HepG2 (cell line): ENCODE results near the gene USP36. TPM values are rescaled to one million over a fixed set of nuclear protein-coding genes. Genes with fewer than 3 reads are reported as not detected.

Source experiments
- ADNP ChIP-seq: sonication (generic); formaldehyde crosslinking; IDR thresholded peaks from 2 replicates; pipeline ENCODE4 v1.4.0; 2020; ENCODE audit warnings: missing genetic modification reagents
- BRD4 ChIP-seq: sonication (generic); formaldehyde crosslinking; IDR thresholded peaks from 2 replicates; pipeline ENCODE4 v1.4.0; 2020; ENCODE audit warnings: missing genetic modification reagents
- CBFB ChIP-seq: sonication (generic); formaldehyde crosslinking; IDR thresholded peaks from 2 replicates; pipeline ENCODE4 v1.4.0; 2020; ENCODE audit warnings: missing genetic modification reagents
- CEBPB ChIP-seq: IDR thresholded peaks from 2 replicates; pipeline ENCODE4 v1.6.1; 2011; ENCODE audit warnings: low read depth, low read length, improper control_type of control experiment, borderline replicate concordance
- ERF ChIP-seq: IDR thresholded peaks from 2 replicates; pipeline ENCODE4 v1.6.1; 2018; ENCODE audit warnings: missing biosample characterization, missing genetic modification reagents
- IKZF1 ChIP-seq: fragments of 450-650 bp; IDR thresholded peaks from 2 replicates; pipeline ENCODE4 v1.7.1; 2016
- JUNB ChIP-seq: sonication (generic); formaldehyde crosslinking; IDR thresholded peaks from 2 replicates; pipeline ENCODE4 v1.8.0; 2022; ENCODE audit warnings: missing genetic modification reagents, mild to moderate bottlenecking, borderline replicate concordance
- KAT2B ChIP-seq: fragments of 150-350 bp; IDR thresholded peaks from 2 replicates; pipeline ENCODE4 v1.6.1; 2014; ENCODE audit warnings: low read depth, low read length, borderline replicate concordance
- MEF2D ChIP-seq: sonication (generic); formaldehyde crosslinking; IDR thresholded peaks from 2 replicates; pipeline ENCODE4 v1.5.1; 2020; ENCODE audit warnings: mild to moderate bottlenecking, missing genetic modification reagents
- NFE2L2 ChIP-seq: fragments of 150-350 bp; IDR thresholded peaks from 2 replicates; pipeline ENCODE4 v1.6.1; 2014; ENCODE audit warnings: low read length
- POLR2A ChIP-seq, 2 experiments: IDR thresholded peaks; 2 replicates each; pipeline ENCODE4 v1.6.1; 2011; ENCODE audit warnings: low read depth in 2 of 2, low read length in 2 of 2, mild to moderate bottlenecking in 1 of 2, moderate library complexity in 1 of 2; ENCODE audit not compliant: insufficient read depth in 1 of 2
- SIX4 ChIP-seq: sonication (generic); formaldehyde crosslinking; IDR thresholded peaks from 2 replicates; pipeline ENCODE4 v1.4.0; 2020; ENCODE audit warnings: missing genetic modification reagents
- SP140L ChIP-seq: sonication (generic); formaldehyde crosslinking; IDR thresholded peaks from 2 replicates; pipeline ENCODE4 v1.4.0; 2020; ENCODE audit warnings: missing genetic modification reagents, borderline replicate concordance
- SRSF1 ChIP-seq: fragments of 200-400 bp; formaldehyde crosslinking; optimal IDR thresholded peaks from 2 replicates; pipeline ENCODE3; 2017; ENCODE audit warnings: mild to moderate bottlenecking, low read depth, low read length, moderate library complexity
- STAG1 ChIP-seq: sonication (generic); formaldehyde crosslinking; IDR thresholded peaks from 2 replicates; pipeline ENCODE4 v1.4.0; 2020; ENCODE audit warnings: missing genetic modification reagents
- ZNF160 ChIP-seq: sonication (generic); formaldehyde crosslinking; IDR thresholded peaks from 2 replicates; pipeline ENCODE4 v1.8.0; 2022; ENCODE audit warnings: mild to moderate bottlenecking, inconsistent platforms, missing genetic modification reagents
- ZNF558 ChIP-seq: sonication (generic); formaldehyde crosslinking; IDR thresholded peaks from 2 replicates; pipeline ENCODE4 v1.9.0; 2022; ENCODE audit warnings: mild to moderate bottlenecking, missing genetic modification reagents, borderline replicate concordance
- ZNF747 ChIP-seq: sonication (generic); formaldehyde crosslinking; IDR thresholded peaks from 2 replicates; pipeline ENCODE4 v1.8.1; 2023; ENCODE audit warnings: missing genetic modification reagents, mild to moderate bottlenecking, borderline replicate concordance
- polyA plus RNA-seq, 8 experiments: library from polyadenylated mRNA; depleted of rRNA in 3 of 8; stranded (reverse) in 7 of 8; unstranded in 1 of 8; fragments of >200 nt; fragmentation: Illumina TruSeq in 4 of 8; extraction: Trizol in 4 of 8; gene quantifications; 2 replicates each; pipeline versions ENCODE4 v1.2.1 to v1.2.3, GENCODE V29; 2011 to 2016; ENCODE audit warnings: low read depth in 4 of 8, missing spikeins in 1 of 8, mixed read lengths in 1 of 8; ENCODE audit not compliant: insufficient read depth in 1 of 8
- total RNA-seq, 5 experiments: library from RNA; depleted of rRNA; stranded (reverse); fragments of >200 nt; fragmentation: Illumina TruSeq; extraction: Trizol; gene quantifications; 2 replicates each; pipeline ENCODE4 v1.2.3, GENCODE V29; 2016; ENCODE audit warnings: low read depth in 1 of 5
- TF ChIP-seq, protein P1 (sequence below): sonication (generic); formaldehyde crosslinking; IDR thresholded peaks from 2 replicates; pipeline ENCODE4 v1.5.1; 2020; ENCODE audit warnings: missing genetic modification reagents, mild to moderate bottlenecking, borderline replicate concordance
- TF ChIP-seq, protein P2 (sequence below): sonication (generic); IDR thresholded peaks from 2 replicates; pipeline ENCODE4 v1.6.1; 2016; ENCODE audit warnings: low read depth, borderline replicate concordance
- TF ChIP-seq, protein P3 (sequence below): sonication (generic); formaldehyde crosslinking; IDR thresholded peaks from 2 replicates; pipeline ENCODE4 v1.5.1; 2020; ENCODE audit warnings: mild to moderate bottlenecking, missing genetic modification reagents, moderate library complexity
- TF ChIP-seq, protein P4 (sequence below): sonication (generic); formaldehyde crosslinking; IDR thresholded peaks from 2 replicates; pipeline ENCODE4 v1.4.0; 2020; ENCODE audit warnings: missing genetic modification reagents, borderline replicate concordance

Gene USP36
- total and polyA plus RNA-seq, 2 of the 13 experiments (the other 11 are each of a cell fraction or from before 2014, with no cell fraction given): 29.6 to 45.9 TPM

DNA sequence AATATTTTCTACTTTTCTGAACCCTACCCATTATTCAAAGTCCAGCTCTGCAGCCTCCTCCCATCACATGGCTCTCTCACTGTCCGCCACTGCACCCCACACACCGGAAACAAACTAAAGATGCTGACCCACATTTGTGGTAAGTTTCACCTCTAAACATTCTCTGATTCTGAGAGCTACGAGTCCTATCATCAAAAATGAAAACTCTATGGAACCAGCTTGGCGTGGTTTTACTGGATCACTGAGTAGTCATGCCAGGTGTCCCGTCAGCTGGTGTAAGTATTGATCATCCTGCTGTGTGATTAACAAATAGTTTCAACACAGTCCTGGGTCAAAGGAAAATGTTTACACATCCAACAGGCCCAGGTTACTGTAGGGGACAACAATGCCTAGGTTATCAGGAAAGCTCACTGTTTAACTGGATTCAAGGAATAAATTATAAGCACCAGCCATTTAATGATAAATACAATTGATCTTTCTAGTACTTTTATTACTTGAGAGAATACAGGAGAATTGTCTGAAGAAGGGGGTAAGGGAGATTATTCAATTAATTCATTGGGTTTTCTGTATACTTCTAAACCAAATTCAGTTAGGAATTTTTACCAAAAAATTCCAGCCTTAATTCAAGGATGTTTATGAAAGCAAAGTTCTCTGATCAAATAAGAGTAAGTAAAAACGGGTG, 92.4 kb downstream of the USP36 start (continued):
- TF ChIP-seq MEF2D (CRISPR knock-in tag) (peak; percentile 27; the same call in 1 of the 2 replicates), SIX4 (CRISPR knock-in tag) (peak; percentile 46; the same call in 1 of the 2 replicates), ZNF747 (0 out of 2 replicates have a peak, but pooled peaks have one; percentile 12), KAT2B (peak; percentile 48; the same call in 1 of the 2 replicates), NFE2L2 (no peak), JUNB (0 out of 2 replicates have a peak, but pooled peaks have one; percentile 25), POLR2A (IDR thresholded peaks at IDR 0.05; ENCODE audit: insufficient read depth in 1 of 2, low read depth in 2 of 2, low read length in 2 of 2) (peak in 1 of 2 experiments; percentile 9; a peak in 1 of 4 replicates), ADNP (no peak), ZNF558 (CRISPR knock-in tag) (no peak; the same call in 1 of the 2 replicates), CEBPB (peak; percentile 93), CBFB (CRISPR knock-in tag) (no peak), ZNF160 (CRISPR knock-in tag) (no peak), ERF (no peak), IKZF1 (no peak), SRSF1 (no peak), STAG1 (CRISPR knock-in tag) (peak; percentile 16; the same call in 1 of the 2 replicates), BRD4 (CRISPR knock-in tag) (no peak), SP140L (CRISPR knock-in tag) (no peak)
- TF ChIP-seq, protein P1, sequence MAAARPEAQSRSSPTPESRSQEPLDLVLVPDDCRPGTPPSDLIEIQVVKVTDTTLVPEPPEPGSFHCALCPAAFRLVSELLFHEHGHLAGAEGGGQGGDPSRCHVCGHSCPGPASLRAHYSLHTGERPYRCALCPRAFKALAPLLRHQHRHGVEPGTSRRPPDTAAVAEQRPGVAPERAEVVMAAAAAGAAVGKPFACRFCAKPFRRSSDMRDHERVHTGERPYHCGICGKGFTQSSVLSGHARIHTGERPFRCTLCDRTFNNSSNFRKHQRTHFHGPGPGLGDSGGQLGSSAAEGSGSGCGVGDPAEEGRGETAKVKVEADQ (CRISPR knock-in tag): no peak
- TF ChIP-seq, protein P2, sequence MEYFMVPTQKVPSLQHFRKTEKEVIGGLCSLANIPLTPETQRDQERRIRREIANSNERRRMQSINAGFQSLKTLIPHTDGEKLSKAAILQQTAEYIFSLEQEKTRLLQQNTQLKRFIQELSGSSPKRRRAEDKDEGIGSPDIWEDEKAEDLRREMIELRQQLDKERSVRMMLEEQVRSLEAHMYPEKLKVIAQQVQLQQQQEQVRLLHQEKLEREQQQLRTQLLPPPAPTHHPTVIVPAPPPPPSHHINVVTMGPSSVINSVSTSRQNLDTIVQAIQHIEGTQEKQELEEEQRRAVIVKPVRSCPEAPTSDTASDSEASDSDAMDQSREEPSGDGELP: peak; percentile 100
- TF ChIP-seq, protein P3, sequence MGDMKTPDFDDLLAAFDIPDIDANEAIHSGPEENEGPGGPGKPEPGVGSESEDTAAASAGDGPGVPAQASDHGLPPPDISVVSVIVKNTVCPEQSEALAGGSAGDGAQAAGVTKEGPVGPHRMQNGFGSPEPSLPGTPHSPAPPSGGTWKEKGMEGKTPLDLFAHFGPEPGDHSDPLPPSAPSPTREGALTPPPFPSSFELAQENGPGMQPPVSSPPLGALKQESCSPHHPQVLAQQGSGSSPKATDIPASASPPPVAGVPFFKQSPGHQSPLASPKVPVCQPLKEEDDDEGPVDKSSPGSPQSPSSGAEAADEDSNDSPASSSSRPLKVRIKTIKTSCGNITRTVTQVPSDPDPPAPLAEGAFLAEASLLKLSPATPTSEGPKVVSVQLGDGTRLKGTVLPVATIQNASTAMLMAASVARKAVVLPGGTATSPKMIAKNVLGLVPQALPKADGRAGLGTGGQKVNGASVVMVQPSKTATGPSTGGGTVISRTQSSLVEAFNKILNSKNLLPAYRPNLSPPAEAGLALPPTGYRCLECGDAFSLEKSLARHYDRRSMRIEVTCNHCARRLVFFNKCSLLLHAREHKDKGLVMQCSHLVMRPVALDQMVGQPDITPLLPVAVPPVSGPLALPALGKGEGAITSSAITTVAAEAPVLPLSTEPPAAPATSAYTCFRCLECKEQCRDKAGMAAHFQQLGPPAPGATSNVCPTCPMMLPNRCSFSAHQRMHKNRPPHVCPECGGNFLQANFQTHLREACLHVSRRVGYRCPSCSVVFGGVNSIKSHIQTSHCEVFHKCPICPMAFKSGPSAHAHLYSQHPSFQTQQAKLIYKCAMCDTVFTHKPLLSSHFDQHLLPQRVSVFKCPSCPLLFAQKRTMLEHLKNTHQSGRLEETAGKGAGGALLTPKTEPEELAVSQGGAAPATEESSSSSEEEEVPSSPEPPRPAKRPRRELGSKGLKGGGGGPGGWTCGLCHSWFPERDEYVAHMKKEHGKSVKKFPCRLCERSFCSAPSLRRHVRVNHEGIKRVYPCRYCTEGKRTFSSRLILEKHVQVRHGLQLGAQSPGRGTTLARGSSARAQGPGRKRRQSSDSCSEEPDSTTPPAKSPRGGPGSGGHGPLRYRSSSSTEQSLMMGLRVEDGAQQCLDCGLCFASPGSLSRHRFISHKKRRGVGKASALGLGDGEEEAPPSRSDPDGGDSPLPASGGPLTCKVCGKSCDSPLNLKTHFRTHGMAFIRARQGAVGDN (CRISPR knock-in tag): no peak
- TF ChIP-seq, protein P4, sequence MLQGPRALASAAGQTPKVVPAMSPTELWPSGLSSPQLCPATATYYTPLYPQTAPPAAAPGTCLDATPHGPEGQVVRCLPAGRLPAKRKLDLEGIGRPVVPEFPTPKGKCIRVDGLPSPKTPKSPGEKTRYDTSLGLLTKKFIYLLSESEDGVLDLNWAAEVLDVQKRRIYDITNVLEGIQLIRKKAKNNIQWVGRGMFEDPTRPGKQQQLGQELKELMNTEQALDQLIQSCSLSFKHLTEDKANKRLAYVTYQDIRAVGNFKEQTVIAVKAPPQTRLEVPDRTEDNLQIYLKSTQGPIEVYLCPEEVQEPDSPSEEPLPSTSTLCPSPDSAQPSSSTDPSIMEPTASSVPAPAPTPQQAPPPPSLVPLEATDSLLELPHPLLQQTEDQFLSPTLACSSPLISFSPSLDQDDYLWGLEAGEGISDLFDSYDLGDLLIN (CRISPR knock-in tag): no peak
